GOT3 (cell line): ENCODE results near the gene MKLN1.

ENCODE experiments used
- DNase-seq: peaks from one replicate; lab custom pipeline; 2025; ENCODE audit warnings: mixed read lengths; lab: John Stamatoyannopoulos, UW

Gene MKLN1

DNA sequence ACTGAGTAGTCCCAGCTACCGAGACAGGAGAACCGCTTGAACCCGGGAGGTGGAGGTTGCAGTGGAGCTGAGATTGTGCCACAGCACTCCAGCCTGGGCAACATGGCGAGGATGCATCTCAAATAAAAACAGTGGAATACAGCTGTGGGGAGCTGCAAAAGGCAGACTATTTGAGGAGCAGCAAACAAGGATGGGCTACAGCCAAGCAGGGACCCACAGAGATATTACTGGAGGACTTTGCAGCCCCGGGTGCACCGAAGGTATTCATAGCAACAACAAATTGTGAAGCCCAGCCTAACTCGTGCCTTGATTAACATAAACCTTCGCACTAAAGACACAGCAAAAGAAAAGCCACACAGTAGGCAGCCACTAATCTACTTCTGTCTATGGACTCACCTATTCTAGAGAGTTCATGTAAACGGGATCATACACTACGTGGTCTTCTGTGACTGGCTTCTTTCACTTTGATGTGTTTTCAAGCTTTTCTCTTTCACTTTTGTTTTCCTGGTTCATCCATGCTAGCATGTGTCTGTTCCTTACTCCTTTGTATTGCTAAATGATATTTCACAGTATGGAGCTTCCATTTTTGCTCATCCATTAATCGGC, 194.8 kb downstream of the MKLN1 start:
- no peak for DNase-seq

DNA sequence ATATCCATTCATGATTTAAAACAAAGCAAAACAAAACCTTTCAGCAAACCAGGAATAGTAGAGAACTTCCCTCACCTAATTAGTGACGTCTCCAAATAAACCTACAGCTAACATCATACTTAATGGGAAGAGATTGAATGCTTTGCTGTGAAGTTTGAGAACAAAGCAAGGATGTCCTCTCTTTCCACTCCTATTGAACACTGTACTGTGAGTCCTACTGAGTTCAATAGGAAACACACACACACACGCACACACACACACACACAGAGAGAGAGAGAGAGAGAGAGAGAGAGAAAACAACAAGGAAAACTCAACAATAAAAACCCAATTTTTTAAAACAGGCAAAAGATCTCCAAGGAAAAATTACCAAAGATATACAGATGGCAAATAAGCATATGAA, 196.4 kb downstream of the MKLN1 start:
- no peak for DNase-seq

DNA sequence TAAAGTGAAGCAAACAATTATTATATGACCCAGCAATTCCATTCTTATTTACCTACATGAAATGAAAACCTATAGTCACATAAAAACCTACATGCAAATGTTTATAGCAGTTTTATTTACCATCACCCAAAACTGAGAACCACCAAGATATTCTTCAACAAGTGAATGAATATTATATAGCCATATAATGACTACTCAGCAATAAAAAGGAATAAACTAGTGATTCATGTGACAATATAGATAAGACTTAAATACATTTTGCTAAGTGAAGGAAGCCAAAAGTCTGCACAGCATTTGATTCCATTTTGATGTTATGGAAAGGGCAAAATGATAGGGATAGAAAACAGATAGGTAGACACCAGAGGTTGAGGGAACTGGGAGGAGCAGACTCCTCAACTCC, 197.0 kb downstream of the MKLN1 start:
- DNase-seq: no peak

DNA sequence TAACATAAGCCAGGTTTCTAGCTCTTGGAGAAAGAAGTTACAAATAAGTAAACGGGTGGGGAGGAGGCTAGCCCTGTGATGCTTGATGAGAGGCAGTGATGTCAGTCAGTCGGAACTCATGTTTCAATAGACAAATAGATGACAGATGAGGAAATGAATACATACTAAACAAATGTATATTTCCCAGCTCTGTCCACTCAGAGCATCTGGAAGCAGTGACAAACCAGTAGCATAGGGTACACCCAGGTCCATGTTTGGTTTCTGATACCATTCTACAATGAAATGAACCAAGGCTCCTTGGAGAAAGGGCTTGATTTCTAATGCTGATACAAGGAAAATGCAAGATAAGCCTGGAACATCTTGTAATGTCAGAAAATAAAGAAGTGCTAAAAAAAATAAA, 198.1 kb downstream of the MKLN1 start:
- DNase-seq: no peak

DNA sequence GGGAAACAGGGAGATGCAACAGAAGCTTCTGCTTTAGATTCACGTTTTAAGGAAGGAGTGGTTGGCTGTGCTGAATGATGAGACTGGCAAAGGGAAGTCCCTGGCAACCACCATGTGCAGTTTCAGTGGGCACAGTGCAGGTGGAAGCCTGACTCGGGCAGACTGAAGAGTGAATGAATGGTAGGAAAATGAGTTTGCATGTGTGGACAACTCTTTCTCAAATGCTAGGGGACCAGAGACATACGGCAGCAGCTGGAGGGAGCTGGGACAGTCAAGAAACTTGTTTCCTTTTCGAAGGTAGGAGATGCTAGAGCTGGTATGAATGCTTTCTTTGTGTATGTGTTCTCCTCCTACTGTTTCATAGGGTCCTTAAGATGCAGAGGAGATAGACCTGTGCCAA, 199.8 kb downstream of the MKLN1 start:
- no peak for DNase-seq

DNA sequence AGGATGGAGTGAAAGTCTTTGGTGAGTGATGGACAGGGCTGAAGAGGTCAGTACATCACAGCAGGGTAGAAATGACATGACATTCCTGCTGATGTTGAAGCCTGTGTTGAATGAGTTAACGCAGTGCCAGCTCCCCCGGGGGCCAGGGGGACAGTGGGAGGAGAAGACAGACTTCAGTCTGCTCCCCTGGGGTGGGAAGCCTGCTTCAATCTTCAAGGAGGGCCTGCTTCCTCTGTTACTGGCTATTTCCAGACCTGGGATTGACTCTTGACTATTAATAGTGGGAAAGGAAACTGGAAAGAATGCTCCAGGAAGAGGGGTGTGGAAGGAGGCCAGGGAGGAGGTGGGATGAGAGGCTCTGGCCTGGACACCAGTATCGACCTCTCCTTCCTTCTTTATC, 201.5 kb downstream of the MKLN1 start:
- DNase-seq: no peak

DNA sequence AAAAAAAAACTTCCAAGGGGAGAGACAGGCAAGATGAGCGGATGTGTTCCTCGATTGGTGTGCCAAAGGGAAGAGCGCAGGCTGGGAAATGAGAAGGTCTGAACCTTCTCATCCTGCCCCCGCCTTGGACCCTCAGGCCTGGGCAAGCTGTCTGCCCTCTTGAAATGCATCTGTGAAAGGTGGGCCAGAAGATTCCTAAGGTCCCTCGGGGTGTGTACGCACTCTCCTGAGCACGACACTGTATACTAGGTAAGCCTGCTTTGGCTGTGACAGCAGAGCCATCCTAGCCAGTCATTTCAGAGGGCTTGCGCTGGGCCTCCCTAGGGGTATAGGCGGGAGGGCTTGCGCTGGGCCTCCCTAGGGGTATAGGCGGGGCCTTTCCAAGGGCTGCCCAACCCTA, 201.9 kb downstream of the MKLN1 start:
- no peak for DNase-seq

DNA sequence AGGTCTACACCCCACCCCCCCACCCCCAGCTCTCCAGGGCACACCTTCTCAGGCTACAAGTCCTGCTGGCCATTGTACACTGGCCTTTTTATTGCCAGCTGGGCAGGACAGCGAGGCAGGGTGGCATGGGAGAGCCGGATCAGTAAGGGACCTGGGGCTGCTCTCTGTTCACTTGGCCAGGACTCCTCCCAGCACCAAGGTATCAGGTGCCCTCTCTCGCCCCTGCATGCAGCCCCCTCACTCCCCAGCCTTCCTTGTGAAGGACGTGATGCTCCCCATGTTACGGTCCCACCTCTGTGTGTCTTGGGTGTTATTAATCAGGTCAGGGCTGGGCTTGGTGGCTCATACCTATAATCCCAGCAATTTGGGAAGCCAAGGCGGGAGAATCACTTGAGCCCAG, 202.5 kb downstream of the MKLN1 start:
- DNase-seq: no peak

DNA sequence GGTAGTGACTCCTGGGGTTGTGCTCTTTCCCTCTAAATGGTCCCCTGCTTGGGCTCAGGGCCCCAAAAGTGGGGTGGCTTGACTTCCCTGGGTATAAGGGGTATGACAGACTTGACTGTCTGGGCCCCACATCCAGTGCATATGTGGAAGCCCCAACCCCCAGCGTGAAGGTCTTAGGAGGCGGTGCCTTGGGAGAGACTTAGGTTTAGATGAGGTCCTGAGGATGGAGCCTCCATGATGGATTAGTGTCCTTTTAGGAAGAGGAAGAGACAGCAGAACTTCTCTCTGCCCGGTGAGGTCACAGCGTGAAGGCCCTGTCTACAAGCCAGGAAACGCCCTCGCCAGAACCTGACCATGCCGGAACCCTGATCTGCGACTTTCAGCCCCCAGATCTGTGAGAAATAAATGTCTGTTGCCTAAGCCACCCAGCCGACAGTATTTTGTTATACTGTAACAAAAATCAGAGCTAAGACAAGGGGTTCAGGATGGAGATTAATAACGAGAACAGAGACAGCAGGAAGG, 205.0 kb downstream of the MKLN1 start:
- DNase-seq: no peak

DNA sequence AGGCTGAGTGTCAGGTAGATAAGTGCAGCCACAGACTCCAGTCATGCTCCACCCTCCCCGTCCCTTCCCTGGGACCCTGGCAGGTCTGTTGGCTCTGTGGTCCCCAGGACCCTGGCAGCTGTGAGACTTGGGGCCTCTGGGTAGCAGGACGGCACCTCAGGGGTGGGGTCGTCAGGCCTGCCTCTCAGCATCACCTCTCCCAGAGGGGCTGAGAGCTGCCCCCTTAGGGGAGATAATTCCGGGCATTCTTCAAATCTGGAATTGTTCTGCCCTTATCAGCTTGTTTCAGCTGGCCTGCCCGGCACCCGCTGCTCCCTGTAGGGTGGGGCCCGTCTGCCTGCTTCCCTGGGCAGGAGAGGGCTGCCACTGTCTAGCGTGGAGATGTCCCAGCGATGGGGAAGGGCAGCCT, 205.5 kb downstream of the MKLN1 start:
- DNase-seq: no peak

DNA sequence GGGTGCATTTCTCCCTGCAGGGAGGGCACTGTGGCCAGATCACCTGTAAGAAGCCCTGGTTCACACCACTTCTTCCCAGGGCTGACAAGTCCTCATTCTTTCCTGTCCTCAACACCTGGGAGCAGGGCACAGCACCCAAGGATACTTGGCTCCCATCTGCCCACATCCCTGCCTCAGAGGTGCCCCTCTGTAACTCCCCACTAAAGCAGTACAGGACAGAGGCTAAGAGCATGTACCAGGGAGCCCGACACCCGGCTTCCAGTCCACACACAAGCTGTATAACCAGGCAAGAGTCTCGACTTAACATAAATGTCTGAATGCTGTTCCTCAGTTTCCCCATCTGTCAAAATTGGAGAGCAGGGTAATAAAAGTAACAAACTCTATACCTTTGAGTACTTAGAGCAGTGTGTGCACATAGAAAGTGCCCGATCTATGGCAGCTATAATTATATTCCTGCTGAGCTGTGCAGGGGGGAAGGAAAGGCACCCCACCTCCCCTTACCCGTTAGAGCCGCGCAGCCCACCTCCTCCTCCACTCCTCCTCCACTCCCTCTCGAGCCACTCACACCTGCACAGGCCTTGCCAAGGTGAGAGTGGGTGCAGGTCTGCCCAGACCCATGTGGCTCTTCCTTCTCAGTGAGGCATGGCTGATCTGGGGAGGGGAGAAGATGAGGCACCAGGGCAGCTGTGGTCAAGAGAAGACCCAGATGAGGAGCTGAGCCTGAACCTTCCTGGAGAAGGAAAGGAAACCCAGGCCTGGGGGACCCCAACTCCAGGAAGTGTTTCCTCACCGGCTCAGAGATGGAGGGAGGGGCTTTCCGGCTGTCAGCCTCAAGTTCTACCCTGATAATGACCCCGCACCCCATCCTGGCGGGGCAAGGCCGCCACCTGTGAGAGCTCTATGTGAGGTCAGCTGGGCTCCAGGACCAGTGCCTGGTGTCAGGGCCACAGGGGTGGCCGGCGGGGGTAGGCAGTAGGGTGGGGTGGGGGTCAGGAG, 206.2 kb downstream of the MKLN1 start:
- no peak for DNase-seq

DNA sequence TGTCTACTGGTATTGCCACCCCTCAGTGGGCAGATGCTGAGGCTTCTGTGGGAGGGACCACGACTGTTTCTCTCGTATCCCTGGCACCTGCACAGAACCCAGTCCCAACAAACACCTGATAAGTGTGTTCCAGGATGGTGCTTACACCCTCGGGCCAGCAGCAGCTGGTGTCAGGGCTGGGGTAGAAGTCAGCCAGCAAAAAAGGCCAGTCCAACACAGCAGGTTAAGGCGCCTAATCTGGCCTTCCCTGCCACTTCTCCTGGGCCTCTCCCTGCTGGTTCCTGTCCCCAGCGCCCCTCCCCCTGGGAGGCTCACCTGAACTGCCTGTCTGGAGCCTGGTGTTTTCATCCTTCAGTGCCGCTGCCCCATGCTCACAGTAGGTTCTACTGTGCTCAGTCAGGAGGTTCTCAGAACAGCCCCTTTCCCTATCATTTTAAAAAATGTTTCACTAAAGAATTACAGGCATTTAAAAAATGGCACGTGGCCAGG, 208.7 kb downstream of the MKLN1 start:
- DNase-seq: no peak

DNA sequence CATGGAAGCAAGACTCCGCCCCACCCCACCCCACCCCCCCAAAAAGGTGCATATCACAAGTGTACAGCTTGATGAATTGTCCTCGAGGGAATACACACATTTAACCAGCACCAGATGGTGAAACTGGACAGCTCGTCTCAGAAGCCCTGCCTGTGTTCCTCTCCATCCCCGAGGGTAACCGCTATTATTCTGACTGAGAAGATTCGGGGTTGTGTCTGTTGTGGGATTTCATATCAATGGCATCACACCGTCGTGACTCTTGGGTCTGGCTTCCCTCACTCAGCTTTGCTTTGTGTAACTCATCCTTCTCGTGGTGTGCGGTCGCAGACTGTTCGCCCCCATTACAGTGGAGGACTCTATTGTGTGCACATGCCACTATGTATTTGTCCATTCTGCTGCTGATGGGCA, 209.9 kb downstream of the MKLN1 start:
- DNase-seq: no peak

DNA sequence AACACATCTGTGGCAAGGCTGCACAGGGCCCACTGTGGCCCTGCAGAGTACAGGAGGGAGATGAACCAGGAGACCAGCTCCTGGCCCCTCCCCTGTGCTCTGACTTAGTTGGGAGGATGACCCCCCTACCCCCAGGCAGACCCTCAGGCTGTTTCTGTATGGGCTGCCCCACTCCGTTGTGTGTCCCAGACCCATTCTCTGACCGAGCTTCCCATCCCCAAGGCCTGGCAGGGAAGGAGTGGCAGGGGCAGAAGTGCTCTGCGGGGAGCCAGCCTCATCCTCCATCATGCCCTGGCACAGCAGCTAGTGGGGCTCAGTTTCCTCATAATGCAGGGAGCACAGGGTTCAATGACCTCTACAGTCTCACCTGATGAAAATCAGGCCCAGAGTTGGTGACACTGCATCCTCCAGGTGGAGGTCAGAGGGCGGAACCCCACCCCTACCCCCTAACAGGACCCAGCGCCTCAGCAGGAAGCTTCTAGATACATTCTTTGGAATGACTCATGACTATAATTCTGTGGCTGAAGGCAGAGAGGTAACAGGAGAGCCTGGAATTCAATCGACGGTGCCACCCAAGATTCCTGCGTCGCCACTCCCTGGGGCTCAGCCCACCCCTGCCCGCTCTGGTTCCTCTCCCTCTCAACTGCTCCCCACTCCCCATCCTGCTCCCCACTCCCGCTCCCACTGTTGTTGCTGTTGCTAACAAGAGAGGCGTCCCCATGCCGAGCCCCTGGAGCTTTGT, 210.6 kb downstream of the MKLN1 start:
- no peak for DNase-seq

DNA sequence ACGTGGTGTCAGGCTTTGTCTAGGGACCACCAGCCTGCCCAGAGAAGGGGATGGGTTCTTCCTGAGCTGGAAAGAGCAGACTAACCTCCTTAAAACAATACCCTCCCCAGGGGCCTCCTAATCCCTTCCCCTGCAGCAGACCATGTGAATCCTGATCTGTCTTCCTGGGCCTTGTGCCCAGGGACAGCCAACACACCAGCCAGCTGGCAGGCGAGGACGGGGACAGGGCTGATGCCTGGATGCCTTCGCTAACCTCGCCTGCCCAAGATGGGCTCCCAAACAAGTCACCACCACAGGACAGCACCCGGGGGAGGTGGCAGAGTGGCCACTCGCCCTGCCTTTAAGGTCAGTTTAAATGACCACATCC, 211.1 kb downstream of the MKLN1 start:
- no peak for DNase-seq

DNA sequence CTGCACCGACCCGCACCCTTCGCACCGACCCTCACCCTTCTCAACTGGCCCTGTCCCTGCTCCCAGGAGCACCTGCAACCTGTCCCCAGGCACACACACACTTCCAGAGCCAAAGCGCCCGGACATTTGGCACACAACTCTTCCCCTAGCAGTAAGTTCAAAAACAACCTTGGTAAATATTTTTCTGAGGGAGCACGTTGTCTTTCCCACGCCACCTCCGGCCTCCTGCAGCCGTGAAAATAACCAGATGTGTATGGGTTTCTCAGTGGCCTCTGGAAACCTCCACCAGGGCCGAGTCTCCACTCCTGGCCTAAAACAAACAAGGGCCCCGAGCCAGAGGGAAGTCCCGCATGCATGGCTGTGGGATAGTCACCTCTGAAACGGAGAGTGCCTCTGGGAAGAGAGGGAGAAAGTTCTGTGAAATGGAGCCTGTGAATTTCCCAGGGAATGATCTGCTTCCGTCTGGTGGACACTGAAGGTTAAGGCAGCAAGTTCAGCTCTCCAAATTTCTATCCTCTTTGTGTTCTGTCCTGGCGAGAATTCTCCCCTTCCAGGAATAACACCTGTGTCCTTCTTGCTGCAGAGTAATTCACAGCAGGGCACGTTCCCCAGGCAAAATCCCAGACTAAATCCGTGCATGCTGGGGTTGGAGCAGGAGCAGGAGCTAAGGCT, 213.0 kb downstream of the MKLN1 start:
- DNase-seq: no peak

DNA sequence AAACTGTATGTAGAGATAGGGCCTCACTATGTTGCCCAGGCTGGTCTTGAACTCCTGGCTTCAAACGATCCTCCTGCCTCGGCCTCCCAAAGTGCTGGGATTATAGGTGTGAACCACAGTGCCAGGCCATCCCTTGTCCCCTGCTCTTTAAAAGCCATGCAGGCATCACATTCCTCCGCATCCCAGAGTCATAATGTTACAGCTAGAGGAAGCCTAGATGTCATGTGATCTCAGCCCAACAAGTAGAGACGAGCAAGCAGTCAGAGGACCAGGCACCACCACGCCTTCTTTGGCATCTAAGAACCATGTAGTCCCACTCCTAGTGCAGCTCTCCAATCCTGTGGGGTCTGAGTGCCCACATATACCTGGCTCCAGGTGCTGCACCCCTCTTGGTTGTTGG, 215.6 kb downstream of the MKLN1 start:
- DNase-seq: no peak

DNA sequence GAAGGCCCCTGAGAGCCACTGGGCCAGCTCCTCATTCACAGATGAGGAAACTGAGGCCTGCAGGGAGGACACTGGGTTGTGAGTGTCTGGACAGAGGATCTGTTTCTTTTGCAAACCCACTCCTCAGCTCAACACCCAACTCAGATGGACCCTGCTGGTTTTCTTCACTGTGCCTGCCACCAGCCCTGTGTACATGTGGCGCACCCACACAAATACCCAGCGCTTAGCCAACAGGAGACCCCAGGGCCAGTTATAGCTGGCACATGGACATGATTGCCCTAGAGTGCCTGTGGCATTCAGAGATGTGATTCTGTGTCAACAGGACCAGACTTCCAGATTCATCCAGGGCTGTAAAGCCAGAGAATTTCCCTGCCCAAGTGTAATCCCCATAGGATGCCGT, 216.3 kb downstream of the MKLN1 start:
- no peak for DNase-seq

DNA sequence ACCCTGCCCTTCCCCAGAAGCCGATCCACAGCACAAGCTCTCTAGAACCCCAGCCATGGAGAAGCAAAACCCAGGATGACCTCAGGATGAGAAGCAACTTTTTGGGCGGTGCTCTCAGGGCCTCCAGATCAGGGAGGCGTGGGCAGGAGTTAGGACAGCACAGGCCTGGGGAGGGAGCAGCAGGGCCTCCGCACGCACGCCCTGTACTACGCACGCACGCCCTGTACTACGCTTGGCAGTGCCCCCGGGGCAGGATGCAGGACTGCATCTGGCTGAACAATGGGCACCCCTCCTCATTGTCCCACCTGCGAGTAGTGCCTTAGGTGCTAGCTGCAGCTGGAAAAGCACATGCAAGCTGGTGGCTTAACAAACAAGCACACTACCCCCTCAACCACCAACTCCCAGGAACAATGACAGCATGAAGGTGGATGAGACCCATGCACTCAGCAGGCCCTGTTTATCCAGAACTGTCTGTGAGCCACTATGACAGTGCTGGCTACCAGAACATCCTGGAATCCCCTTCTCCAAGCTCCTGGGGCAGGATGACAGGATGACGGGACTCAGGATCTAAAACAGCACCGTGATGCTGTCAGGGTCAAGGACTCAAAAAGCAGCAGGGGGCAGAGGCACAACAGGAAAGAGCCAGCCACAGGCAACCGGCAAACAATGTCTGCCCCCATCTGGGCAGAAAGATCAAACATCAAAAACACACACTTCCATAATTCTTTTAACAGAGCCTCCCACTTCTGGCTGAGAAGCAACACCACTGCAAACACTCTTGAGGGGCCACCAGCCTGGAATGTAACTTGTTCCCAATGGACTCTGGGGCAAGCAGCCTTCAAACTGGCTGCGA, 217.0 kb downstream of the MKLN1 start:
- no peak for DNase-seq

DNA sequence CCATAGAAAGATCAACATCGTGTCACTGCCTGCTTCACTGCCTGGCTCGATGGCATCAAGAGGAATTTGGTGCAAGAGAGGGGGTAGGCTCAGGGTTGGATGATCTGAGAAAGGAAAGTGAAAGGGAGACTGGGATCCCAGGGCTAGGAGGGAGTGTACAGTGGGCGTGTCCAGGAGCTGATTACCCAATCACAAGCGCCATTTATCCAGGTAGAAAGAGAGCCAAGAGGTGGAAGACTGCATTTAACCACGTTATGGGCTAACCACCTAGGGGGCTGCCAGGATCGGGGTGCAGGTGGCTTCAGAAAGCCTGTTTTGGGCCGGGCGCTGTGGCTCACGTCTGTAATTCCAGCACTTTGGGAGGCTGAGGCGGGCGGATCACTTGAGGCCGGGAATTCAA, 218.4 kb downstream of the MKLN1 start:
- no peak for DNase-seq
